Transverse colon (tissue), 4 donors: ENCODE data around the gene VWDE. TPM values are rescaled to one million over a fixed set of nuclear protein-coding genes. Genes with fewer than 3 reads are reported as not detected.

Source experiments
- DNase-seq: peaks from one replicate; pipeline ENCODE4 v3.0.0-alpha.2; 2019
- H3K27ac ChIP-seq, 4 donors: fragments of 200-600 bp; sonication (generic); 2 replicates each; pipeline ENCODE4 v1.5.1; 2016 to 2018; ENCODE audit warnings: inconsistent platforms in 4 of 4
- H3K27me3 ChIP-seq: fragments of 200-600 bp; sonication (generic); 2 replicates; pipeline ENCODE4 v1.5.1; 2017; ENCODE audit warnings: inconsistent platforms
- H3K36me3 ChIP-seq, 4 donors: fragments of 200-600 bp; sonication (generic); 2 replicates each; pipeline ENCODE4 v1.5.1; 2017 to 2019; ENCODE audit warnings: inconsistent platforms in 4 of 4
- H3K4me1 ChIP-seq, 4 donors: fragments of 200-600 bp; sonication (generic); 2 replicates each; pipeline ENCODE4 v1.5.1; 2017 to 2020; ENCODE audit warnings: inconsistent platforms in 4 of 4
- H3K4me3 ChIP-seq, 4 donors: fragments of 200-600 bp; sonication (generic); 1 replicate in 1 of 4; 2 replicates in 3 of 4; pipeline versions ENCODE4 v1.5.1 to v1.6.1; 2017 to 2019; ENCODE audit warnings: inconsistent platforms in 4 of 4
- H3K9me3 ChIP-seq, 2 donors: fragments of 200-600 bp; sonication (generic); 2 replicates each; pipeline ENCODE4 v1.5.1; 2017 to 2019; ENCODE audit warnings: inconsistent platforms in 2 of 2
- CTCF ChIP-seq, 5 experiments: fragments of 200-600 bp in 3 of 5; fragments of 450-650 bp in 2 of 5; sonication (generic) in 3 of 5; IDR thresholded peaks; 1 replicate in 2 of 5; 2 replicates in 3 of 5; pipeline ENCODE4 v1.5.1; 2016 to 2017; ENCODE audit warnings: antibody characterized with exemption in 5 of 5, inconsistent platforms in 3 of 5, mild to moderate bottlenecking in 2 of 5, moderate library complexity in 1 of 5
- EP300 ChIP-seq: sonication (generic); formaldehyde crosslinking; IDR thresholded peaks from one replicate; pipeline ENCODE4 v1.6.1; 2017; ENCODE audit warnings: antibody characterized with exemption, low read depth
- POLR2A ChIP-seq: fragments of 450-650 bp; IDR thresholded peaks from one replicate; pipeline ENCODE4 v1.6.1; 2016; ENCODE audit warnings: antibody characterized with exemption, mild to moderate bottlenecking, moderate library complexity
- POLR2AphosphoS5 ChIP-seq, 3 donors: sonication (generic); formaldehyde crosslinking; IDR thresholded peaks; one replicate each; pipeline ENCODE4 v1.6.1; 2016; ENCODE audit warnings: antibody characterized with exemption in 3 of 3
- WGBS, 2 donors: methylation state at CpG; one replicate each; pipeline ENCODE4 v1.1.5; 2018; ENCODE audit warnings: low coverage in 1 of 2; 5-methylcytosine and 5-hydroxymethylcytosine counted together
- in situ Hi-C, 4 donors: fragments of 200-750 bp; cut with MboI; loops; one replicate each; pipeline versions ENCODE4 v1.15.0 to v1.15.1; 2017; ENCODE audit warnings: low sequenced_read_pairs in 3 of 4, low pct_ligation_motif_present in 1 of 4, low pct_unique_long_range_greater_than_20kb in 1 of 4
- intact Hi-C: fragments of 100-400 bp; cut with DNase I; formaldehyde crosslinking; loops from one replicate; pipeline ENCODE4 v1.15.1; 2023; ENCODE audit warnings: low total_unique reads
- total RNA-seq, 4 donors: library from RNA; depleted of rRNA; stranded (reverse); fragments of >200 nt; gene quantifications; one replicate each; pipeline ENCODE4 v1.1.0, GENCODE V29; 2016

VWDE gene
- total RNA-seq, 4 donors from 2014 or later: 0.20 to 6.4 (median 2.0) TPM; not detected in 1

GRCh38 chr7:12436896-12437535 lies 33.4 kb upstream of the VWDE start:
- DNase-seq: no peak
- TF ChIP-seq EP300: no peak
- TF ChIP-seq CTCF (IDR thresholded peaks at IDR 0.05): no peak
- TF ChIP-seq POLR2AphosphoS5 (IDR thresholded peaks at IDR 0.05): no peak
- no peak for TF ChIP-seq POLR2A

GRCh38 chr7:12436126-12436525 lies 32.5 kb upstream of the VWDE start:
- no peaks in the 10 kb centered on the region for H3K9me3 ChIP-seq
- no peak overlapping the region for H3K27ac ChIP-seq
- no peaks in the 10 kb centered on the region for H3K27me3 ChIP-seq
- no peak for DNase-seq
- TF ChIP-seq EP300 (no peak), POLR2A (no peak), CTCF (IDR thresholded peaks at IDR 0.05) (no peak), POLR2AphosphoS5 (IDR thresholded peaks at IDR 0.05) (no peak)
- H3K36me3 ChIP-seq: no peaks in the 10 kb centered on the region
- in situ Hi-C loops: no loop called here
- intact Hi-C loops: no loop called here
- no peak overlapping the region for H3K4me3 ChIP-seq
- H3K4me1 ChIP-seq: no peaks in the 10 kb centered on the region

More at GRCh38 chr7:12436896-12437535, 33.4 kb upstream of the VWDE start:
- H3K27ac ChIP-seq: no peak overlapping the region
- in situ Hi-C loops (no loop called here), intact Hi-C loops (no loop called here)
- no peak overlapping the region for H3K4me3 ChIP-seq
- 54 to 58% methylated on average over 5 to 7 of the region's 7 CpGs for WGBS, 2 donors
- no peaks in the 10 kb centered on the region for H3K36me3 ChIP-seq
- no peaks in the 10 kb centered on the region for H3K9me3 ChIP-seq
- no peaks in the 10 kb centered on the region for H3K4me1 ChIP-seq
- H3K27me3 ChIP-seq: no peaks in the 10 kb centered on the region

- no peaks in the 10 kb centered on the region for H3K36me3 ChIP-seq
- DNase-seq: no peak
- intact Hi-C loops: no loop called here
- no peak overlapping the region for H3K4me3 ChIP-seq
- TF ChIP-seq CTCF (IDR thresholded peaks at IDR 0.05): no peak
- TF ChIP-seq POLR2A: no peak
- TF ChIP-seq EP300: no peak
- TF ChIP-seq POLR2AphosphoS5 (IDR thresholded peaks at IDR 0.05): no peak
- no peak overlapping the region for H3K27ac ChIP-seq
- no peaks in the 10 kb centered on the region for H3K4me1 ChIP-seq
- no peaks in the 10 kb centered on the region for H3K9me3 ChIP-seq
- H3K27me3 ChIP-seq: no peaks in the 10 kb centered on the region
- in situ Hi-C loops: no loop called here
Measured at GRCh38 chr7:12434012-12434642, 30.5 kb upstream of the VWDE start.

GRCh38 chr7:12431886-12432556 lies 28.4 kb upstream of the VWDE start:
- no peak for TF ChIP-seq POLR2A
- no peak for TF ChIP-seq POLR2AphosphoS5 (IDR thresholded peaks at IDR 0.05)
- in situ Hi-C loops: no loop called here
- Histone ChIP-seq H3K27me3 (no peaks in the 10 kb centered on the region), H3K36me3 (no peaks in the 10 kb centered on the region), H3K27ac (no peak overlapping the region), H3K9me3 (no peaks in the 10 kb centered on the region), H3K4me1 (no peaks in the 10 kb centered on the region), H3K4me3 (no peak overlapping the region)
- WGBS, 2 donors: 78 to 100% methylated on average over 1 to 10 of the region's 11 CpGs
- intact Hi-C loops: no loop called here
- no peak for DNase-seq
